SIG-M5 treated with dmso at 0.1 percent for 504 hours (cell line): ENCODE results near the gene SEPTIN8.
A peak's percentile ranks its signal among the peaks of the same experiment; 100 is the strongest.

Experiments
- DNase-seq: peaks from one replicate; lab custom pipeline; 2025; ENCODE audit not compliant: unreplicated experiment; lab: John Stamatoyannopoulos, UW

Gene SEPTIN8, protein sequence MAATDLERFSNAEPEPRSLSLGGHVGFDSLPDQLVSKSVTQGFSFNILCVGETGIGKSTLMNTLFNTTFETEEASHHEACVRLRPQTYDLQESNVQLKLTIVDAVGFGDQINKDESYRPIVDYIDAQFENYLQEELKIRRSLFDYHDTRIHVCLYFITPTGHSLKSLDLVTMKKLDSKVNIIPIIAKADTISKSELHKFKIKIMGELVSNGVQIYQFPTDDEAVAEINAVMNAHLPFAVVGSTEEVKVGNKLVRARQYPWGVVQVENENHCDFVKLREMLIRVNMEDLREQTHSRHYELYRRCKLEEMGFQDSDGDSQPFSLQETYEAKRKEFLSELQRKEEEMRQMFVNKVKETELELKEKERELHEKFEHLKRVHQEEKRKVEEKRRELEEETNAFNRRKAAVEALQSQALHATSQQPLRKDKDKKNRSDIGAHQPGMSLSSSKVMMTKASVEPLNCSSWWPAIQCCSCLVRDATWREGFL

DNA sequence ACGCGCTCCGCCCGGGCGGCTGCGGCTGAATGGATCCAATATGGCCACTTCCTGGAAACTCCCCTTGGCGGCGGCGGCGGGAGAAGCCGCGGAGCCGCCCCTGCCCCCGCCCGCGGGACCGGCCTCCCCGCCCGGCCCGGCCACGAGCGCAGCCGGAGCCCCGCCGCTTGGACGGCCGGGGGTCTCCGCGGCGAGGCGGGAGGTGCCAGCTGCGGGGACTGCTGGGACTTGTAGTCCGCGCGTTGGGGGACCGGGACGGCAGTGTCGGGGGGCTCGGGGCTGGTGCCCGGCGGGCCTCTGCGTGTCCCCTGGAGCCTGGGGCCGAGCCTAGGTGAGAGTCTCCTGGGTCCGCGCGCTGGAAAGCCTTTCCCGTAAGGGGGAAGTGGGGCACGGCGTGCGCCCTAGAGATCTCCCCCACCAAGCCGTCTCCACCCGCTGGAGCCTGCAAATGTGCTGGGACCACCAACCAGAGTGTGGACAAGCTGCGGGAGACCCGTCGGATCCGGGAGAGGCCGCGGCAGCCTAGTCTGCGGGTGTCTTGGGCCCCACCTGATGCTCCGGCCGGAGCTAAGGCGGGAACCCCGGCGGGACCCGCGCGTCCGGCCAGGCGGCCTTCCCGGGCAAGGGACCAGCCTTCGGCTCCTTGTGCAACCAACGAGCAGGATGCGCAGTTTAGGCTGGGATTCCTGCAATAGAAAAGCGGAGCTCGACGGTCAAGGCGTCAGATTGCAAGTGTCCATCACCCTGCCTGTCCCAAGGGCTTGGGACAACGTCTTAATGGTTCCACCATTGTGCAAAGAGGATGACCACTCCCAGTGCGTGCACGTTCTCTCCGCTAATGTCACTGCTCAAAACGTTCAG is at the start of gene SEPTIN8:
TSS of gene SEPTIN8 (minus strand) at position 31 of the 861 bp plus-strand sequence. CDS start 102 bp downstream, outside the sequence.
- peak; percentile 26 for DNase-seq

DNA sequence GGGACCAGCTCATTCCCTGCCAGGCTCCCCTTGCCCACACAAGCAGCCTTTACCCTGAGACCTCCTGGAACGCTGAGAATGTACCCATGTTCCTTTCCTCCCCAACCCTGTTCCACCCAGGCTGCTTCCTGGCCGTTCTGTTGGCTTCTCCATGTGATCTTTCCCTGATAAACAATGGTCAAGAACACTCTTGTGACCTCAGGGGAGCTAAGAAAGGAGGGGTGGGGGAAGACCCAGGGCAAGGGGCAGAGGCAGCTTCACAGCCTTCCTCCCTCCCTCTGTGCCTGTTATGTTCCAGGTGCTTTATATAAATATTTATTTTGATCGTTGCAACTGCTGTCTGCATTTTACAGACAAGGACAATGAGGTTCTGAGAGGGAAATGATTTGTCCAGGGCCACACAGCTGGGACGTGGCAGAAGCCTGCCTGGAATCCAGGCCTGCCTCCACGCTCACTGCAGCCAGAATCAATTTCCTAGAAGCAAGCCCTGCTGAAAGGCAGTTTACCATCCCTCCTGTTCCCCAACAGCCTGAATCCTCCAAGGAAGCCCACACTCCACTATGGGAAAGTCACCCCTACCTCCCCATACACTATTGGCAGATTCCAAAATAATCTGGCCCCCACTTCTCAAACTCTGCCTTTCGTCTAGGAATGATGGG is 49.5 kb upstream of the SEPTIN8 start:
- DNase-seq, result no peak

DNA sequence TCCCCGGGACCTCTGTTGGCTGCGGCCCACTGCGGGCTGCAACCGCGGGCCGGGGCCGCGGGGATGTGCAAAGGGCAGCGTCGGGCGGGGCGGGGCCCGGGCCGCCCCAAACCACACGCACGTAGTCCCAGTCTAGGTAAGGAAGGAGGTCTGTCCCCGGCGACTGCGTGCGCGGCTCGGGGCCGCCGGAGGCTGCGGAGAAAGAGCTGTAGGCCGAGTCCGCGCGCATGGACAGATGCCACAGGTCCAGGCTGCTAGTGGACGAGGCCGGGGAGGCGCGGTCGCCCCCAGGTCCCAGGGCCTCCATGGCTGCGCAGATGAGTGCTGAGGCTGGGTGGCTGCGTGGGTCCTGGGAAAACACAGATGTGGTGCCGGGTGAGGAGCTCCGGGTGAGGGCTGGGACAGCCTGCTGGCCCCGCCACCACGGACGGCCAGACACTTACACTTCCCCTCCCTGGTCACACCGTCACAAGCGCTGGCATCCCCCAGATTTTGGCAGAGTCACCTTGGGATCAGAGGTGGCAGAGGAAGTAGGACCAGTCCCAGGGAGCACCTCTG is 48.9 kb upstream of the SEPTIN8 start:
- DNase-seq, result no peak

DNA sequence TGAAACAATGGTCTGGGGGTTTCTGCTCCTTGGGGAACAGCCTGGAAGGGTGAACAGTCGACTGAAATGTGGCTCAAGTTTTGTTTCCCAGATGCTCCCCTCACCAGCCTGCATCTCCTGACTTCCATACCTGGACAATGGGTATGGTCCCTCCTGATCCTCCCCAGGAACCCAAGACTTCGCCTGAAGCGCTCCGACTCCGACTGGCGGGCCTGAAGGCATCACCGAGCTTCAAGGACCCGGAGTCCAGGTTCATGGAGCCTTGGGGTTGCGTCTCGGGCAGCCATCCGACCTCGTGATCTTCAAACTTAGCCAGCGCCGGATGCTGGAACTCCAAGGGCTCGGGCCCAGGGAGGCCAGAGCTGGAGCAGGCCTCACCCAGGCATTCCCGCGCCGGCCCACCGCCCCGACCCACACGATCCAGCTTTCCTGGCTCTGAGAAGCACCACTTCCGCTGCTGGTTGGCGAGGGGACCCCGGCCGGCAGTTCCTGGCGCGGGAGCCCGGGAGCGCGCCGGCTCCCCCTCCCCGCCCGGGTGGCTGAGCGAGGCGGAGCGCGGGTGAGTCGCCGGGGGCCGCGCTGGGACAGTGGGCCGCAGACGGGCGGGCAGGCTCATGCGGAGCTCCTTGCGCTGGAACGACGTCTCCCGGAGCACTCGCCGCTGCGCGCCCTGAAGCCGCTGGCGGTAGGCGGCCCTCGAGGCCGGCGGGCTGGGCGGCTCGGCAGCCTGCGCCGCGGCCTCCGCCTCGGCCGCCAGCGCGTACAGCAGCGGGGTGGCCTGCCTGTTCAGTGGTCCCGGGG is 48.2 kb upstream of the SEPTIN8 start:
- no peak for DNase-seq

DNA sequence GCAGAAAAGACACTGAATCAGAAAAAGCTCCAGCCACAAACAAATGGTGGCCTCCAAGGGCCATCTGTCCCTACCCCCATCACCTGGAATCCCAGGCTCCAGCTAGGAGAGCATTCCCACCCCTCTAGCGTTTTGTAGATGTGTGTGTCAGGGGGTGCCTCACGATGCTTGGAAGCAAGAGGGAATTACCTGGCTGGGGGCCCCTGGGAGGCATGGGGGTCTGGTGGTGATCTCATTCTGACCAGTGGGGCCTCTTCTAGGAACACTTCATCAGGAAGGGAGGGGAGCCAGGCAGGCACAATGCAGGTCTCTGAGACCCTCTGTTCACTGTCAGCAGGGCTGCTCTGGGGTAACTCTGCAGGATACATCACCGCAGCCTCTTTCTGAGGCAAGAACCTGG is 47.4 kb upstream of the SEPTIN8 start:
- no peak for DNase-seq

DNA sequence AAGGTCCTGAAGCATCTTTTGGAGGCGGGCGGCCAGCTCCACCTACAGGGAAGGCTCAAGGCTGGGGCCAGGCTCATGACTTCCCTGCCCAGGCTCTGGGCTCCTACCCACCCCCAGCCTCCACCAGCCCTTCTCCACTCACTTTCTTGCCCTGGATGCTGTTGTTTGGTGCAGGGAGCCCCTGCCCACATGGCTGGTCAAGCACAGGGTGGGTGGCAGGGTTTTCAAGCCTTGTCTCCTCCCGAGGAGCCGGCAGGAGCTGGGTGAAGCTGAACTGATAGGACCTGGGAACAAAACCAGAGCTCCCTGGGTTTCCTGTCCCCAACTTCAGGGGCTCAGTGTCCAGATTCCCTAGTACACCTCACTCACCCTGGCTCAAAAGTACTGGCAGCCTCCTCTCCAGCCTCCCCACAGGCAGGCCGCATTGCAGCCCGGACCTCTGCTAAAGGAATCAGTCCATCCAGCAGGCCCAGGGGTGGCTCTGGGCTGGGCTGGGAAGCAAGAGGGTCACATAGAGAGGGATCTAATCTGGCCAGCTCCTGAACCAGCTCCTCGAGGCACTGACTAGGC is 46.5 kb upstream of the SEPTIN8 start:
- DNase-seq, result no peak

DNA sequence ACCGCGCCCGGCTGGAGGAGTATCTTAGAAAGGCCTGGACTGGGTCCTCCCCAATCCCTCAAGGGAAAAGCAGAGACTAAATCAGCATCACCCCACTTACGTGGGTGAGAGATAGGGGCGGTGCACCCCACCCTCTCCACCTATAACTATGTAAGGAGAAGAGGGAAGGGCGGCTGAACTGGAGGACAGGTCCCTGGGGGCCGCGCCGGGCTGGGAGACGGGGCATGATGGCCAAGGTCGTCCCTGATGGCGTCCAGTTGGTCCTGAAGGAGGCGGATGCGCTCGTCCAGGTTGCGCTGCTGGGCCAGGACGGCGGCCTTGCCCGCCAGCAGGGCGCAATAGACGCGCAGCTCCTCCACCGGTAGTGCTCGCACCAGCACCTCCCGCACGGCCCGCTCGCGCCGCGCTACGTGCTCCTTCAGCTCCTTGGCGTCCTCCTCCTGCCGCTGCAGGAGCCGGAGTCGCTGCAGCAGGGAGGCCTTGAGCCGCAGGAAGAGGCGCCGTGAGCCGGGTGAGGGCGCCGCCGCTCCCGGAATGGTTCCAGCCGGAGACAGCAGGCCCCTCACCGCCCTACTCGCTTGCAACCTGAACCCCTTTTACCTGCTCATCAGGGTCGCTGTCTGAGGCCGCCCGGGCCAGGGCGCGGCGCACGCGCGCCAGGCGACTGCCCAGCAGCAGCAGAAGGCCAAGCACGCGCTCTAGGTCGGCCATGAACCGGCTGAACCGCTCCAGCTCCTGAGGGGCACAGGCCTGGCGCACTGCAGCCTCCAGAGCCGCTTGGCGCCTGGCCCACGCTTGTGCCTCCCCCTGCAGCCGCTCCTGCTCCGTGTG is 45.8 kb upstream of the SEPTIN8 start:
- DNase-seq, result no peak

DNA sequence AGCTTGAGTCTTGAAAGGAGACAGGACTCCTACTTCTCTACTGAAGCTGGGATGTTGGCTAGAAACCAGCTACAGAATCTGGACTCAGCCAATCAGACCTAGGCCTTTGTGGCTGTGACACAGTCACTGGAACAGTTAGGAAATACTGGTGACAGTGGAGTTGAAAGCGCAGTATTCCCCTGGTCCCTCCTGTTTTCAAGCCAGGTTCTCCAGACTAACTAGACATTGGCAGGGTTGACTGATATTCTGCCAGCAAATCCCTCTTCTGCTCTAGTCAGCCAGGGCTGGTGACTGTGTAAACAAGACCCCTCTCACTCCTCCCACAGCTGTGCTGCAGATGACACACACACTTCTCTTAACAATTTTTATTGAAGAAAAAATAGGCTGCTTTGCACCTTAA is 44.8 kb upstream of the SEPTIN8 start:
- DNase-seq, result no peak

DNA sequence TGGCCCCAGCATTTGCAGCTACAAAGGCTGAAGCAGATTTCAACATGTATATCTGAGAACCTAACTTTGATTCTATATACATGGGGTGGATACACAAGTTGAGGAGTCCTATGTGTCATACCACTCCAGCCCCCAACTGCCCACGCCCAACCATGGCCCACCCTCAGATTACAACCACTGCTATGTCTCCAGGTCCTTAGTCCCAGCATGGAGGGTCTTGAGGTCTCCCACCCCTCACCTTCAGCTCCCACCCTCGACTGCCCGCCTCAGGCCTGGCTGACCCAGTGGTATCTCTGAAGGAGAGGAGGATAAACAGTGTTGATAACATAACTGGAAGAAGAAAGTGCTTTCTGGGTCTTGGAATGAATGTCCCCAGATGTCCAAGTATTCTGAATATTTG is 44.3 kb upstream of the SEPTIN8 start:
- DNase-seq, result no peak

DNA sequence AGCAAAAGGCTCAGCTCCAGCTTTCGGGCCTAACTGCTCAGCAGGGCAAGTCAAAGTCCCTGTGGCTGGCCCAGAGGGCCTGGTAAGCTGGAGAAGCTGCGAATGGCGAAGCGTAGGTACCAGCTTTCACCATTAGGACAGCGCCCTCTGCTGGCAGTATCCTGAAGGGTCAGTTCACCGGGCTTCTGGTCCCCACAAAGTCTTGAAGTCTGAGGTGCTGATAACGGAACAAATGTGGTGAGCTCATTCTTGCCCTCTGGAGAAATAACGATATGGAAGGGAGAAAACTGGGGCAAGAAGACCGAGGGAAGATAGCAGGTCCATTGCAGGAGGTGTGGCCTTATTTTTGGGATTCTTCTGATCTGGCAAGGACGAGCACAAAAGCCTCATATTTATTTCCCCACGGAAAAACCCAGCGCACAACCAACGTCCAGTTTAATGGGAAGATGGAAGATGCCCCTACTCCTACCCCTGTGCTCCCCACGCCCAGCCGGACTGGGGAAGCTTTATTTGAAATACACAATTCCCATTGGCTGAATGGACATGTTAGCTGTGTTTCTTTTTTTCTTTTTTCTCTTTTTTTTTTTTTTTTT is 43.2 kb upstream of the SEPTIN8 start:
- DNase-seq, result peak; percentile 86

DNA sequence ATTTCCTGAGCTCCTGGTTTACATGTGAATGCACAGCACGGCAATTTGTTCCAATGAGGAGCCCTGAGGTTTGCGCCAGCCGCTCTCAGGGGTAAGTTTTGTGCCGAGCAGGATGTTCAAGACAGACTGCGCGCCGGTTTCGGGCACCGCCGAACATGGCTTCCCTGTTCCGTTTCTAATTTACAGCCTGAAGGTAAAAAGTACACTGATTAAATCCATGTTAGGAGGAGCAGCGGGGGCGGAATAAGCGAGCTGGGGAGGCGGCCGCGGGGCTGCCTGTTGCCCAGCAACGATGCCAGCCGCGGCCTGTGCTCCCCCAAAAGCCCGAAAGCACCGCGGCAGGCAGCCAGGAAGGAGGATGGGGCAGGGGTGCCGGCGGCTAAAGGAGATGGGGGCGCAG is 42.4 kb upstream of the SEPTIN8 start:
- DNase-seq, result no peak

DNA sequence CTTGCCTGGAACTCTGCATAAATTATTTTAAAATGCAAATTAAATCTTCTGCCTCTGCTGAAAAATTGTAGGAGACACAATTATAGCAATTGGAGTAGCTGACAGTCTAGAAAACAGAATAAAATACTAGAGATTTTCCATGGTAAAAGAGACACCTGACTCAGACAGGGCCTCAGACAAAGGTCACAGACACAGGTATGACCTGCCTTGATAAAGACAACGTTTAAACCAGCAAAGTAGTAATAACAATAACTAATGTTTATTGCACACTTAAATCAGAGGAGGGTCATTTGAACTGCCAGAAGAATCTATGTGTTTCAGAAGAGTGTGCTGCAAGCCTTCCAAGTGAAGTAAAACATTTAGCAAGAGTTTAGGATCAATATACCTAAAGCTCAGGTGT is 40.0 kb upstream of the SEPTIN8 start:
- DNase-seq, result no peak

DNA sequence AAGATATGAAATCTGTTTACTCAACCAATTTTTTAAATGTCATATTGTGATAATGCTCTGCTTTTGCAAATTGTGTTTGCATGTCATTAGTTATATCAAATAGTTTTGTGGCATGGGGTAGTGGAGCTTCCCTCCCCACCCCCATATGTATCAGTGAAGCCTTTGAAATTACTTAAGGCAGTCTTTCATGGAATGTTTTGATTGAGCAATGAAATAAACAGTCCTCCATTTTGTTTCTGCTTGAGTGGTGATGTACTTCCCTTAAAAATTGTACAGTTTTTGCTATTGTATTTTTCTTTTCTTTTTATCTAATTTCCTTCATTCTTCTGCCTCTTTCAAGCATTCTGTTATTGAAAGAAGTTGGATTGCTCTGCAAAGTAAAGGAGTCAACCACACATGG is 39.5 kb upstream of the SEPTIN8 start:
- no peak for DNase-seq

DNA sequence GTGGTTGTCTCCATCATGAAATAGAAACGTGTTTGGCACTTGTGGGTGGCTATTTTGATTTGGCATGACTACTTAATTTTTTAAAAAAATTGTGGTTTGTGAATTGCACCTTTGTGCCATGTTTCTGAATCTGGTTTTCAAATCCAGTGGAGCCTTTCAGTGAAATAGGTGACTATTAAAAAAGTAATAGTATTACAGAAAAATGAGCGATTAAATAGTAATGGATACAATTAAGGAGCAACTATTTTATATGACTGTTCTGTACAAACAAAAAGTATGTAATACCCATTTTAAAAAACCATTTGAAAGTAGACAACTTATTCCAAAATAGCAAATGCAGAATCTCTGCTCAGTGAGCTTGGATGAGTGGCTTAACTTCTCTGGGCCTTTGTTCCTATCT is 39.0 kb upstream of the SEPTIN8 start:
- no peak for DNase-seq

DNA sequence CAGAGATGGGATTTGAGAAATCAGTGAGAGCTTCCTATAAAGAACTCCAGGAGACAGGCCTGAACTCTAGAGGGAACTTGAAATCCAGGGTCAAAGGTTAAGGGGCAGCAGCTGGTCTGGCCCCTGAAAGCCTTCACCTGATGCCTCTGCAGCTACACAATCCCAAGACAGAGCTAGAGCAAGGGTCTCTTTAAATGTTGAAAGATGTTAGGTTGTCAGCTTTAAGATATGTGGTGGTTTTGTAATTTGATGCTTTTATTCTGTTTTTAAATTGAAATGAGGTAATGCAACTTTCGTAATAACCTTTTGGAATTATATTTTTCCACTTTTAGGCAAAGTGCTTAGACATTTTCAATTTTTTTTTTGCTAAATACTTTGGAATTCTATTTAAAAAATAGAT is 38.4 kb upstream of the SEPTIN8 start:
- no peak for DNase-seq

DNA sequence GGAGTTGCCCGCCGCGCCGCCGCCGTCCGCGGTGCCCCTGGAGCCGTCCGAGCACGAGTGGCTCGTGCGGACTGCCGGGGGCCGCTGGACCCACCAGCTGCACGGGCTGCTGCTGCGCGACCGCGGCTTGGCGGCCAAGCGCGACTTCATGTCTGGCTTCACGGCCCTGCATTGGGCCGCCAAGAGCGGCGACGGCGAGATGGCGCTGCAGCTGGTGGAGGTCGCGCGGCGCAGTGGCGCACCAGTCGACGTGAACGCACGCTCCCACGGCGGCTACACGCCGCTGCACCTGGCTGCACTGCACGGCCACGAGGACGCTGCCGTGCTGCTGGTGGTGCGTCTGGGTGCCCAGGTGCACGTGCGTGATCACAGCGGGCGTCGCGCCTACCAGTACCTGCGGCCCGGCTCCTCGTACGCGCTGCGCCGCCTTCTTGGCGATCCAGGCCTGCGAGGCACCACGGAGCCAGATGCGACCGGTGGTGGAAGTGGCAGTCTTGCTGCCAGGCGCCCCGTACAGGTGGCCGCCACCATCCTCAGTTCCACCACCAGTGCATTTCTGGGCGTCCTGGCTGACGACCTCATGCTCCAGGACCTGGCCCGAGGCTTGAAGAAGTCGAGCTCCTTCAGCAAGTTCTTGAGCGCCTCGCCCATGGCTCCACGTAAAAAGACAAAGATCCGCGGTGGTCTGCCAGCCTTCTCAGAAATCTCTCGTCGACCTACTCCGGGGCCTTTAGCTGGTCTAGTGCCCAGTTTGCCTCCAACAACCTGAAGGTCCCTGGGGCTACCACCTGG is 37.7 kb upstream of the SEPTIN8 start:
- DNase-seq, result no peak

DNA sequence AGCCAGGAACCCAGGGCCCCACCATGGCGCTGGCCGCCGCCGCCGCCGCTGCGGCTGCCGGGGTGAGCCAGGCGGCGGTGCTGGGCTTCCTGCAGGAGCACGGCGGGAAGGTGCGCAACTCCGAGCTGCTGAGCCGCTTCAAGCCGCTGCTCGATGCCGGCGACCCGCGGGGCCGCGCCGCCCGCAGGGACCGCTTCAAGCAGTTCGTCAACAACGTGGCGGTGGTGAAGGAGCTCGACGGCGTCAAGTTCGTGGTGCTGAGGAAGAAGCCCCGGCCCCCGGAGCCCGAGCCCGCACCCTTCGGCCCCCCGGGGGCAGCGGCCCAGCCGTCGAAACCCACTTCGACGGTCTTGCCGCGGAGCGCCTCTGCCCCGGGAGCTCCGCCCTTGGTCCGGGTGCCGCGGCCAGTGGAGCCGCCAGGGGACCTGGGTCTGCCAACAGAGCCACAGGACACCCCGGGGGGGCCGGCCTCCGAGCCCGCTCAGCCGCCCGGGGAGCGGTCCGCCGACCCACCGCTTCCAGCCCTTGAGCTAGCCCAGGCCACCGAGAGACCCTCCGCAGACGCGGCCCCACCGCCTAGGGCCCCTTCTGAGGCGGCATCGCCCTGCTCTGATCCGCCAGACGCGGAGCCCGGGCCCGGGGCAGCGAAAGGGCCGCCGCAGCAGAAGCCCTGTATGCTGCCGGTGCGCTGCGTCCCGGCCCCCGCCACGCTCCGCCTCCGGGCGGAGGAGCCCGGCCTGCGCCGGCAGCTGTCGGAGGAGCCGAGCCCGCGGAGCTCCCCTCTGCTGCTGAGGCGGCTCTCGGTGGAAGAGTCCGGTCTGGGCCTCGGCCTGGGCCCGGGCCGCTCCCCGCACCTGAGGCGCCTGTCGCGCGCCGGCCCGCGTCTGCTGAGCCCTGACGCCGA is 36.8 kb upstream of the SEPTIN8 start:
- DNase-seq, result no peak
